HG03025 (cell line): ENCODE data around the gene SLC8A2.
"Not testable (repeated sequence)": the region's sequence is repeated elsewhere in the genome, so short reads cannot be mapped to it uniquely, and the experiment has no call there.

Experiments
- ATAC-seq: cut with Tn5 transposase; IDR thresholded peaks from one replicate; pipeline ENCODE4 v1.9.1; 2021; ENCODE audit warnings: mild to moderate bottlenecking, moderate library complexity; ENCODE audit not compliant: unreplicated experiment, low FRiP score

SLC8A2 gene

GRCh38 chr19:47389150-47389556, 82.5 kb downstream of the SLC8A2 start:
- ATAC-seq, result no peak

GRCh38 chr19:47388721-47389120, 83.0 kb downstream of the SLC8A2 start:
- not testable (repeated sequence) for ATAC-seq

- not testable (repeated sequence) for ATAC-seq
Measured at GRCh38 chr19:47387623-47388022, 84.1 kb downstream of the SLC8A2 start.

GRCh38 chr19:47386582-47386981, 85.1 kb downstream of the SLC8A2 start:
- ATAC-seq, result not testable (repeated sequence)

GRCh38 chr19:47384533-47384932, 87.2 kb downstream of the SLC8A2 start:
- ATAC-seq, result not testable (repeated sequence)

- ATAC-seq, result not testable (repeated sequence)
Measured at GRCh38 chr19:47383890-47384289, 87.8 kb downstream of the SLC8A2 start.

- no peak for ATAC-seq
Measured at GRCh38 chr19:47381653-47382279, 89.9 kb downstream of the SLC8A2 start.

- ATAC-seq, result no peak
Measured at GRCh38 chr19:47381121-47381520, 90.6 kb downstream of the SLC8A2 start.

GRCh38 chr19:47380559-47380958, 91.1 kb downstream of the SLC8A2 start:
- ATAC-seq, result no peak

GRCh38 chr19:47379381-47379938, 92.2 kb downstream of the SLC8A2 start:
- no peak for ATAC-seq

- no peak for ATAC-seq
Measured at GRCh38 chr19:47378246-47378645, 93.4 kb downstream of the SLC8A2 start.
